ENCODE data around the gene INPP4A.

Gene INPP4A

GRCh38 chr2:98476192-98476868 lies 31.7 kb downstream of the INPP4A start:
- no peak for DNase-seq (ENCODE audit: low read depth)

DNA sequence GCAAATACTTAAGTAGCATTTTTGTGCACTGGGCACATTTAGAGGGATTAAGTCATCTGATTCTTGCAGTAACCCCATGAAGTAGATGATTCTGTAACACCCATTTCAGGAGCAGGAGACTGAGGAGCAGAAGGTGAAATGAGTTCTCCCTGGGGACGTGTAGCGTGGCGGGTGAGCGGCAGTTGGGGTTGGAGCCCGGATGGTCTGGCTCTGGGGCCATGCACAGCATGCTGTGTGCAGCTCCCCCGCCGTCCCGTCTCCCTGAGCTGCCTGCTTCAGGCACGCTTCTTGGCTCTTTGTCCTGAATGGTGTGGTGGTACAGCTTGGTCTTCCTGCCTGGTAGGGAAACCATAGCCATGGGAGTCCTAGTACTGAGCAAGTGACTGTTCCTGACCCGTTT lies 32.4 kb downstream of the INPP4A start:
- DNase-seq (ENCODE audit: low read depth): no peak

- DNase-seq (ENCODE audit: low read depth): no peak
These were observed 32.8 kb downstream of the INPP4A start for GRCh38 chr2:98477506-98477905.

DNA sequence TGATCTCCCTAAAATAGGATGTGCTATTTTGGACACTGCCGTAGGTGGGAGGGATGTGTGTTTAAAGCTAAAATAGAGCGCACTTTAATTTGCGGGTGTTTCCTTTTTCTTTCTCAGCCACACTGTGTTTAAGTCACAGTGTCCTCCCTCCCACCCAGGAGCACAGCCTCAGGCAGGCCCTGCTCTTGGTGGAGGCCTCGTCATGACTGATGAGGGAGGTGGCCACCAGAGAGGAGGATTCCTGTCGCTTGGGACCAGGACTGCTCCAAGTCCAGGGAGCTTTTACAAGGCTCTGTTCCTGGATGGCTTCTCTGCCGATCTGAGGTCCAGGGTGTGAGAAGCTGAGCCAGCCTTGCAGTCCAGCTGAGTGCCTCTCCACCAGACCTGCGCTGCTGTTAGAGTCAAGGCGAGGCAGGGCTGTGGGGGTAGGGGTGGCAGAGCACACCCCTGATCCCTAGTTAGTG lies 33.5 kb downstream of the INPP4A start:
- no peak for DNase-seq (ENCODE audit: low read depth)

DNA sequence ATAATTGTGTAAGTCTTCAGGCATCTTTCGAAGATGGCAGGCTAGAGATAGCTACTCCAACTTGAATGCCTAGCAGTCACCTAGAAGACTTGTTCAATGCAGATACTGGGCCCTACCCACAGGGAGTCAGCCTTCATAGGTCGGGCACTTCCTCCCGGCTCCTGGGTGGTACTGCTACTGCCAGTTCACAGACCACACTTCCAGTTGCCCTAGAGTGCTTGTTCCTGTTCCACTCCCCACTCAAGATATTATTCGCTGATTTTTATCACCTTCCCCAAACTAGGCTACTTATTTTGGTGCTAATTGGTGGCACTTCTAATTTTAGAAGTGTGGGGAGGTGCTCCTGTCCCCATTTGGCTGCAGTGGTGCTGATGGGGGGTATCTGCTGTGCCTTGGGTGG lies 34.2 kb downstream of the INPP4A start:
- DNase-seq (ENCODE audit: low read depth): no peak

DNA sequence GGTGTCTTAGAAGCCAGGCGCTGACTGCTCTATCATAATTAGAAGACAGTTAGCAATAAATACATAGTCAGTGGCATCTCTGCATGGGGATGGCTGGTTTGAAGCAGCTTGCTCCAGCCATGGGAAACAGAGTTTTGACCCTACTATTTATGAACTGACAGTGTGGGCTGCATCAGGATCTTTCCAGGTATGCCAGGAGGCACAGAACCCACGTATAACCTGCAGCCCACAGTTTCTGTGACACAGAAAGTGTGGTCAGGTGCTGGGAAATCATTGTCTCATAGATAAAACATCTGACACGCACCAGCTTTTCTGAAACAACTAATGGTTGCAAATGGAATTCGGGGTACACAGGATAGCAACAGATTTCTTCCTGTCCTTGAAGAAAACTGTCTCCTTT lies 34.7 kb downstream of the INPP4A start:
- DNase-seq (ENCODE audit: low read depth): no peak

DNA sequence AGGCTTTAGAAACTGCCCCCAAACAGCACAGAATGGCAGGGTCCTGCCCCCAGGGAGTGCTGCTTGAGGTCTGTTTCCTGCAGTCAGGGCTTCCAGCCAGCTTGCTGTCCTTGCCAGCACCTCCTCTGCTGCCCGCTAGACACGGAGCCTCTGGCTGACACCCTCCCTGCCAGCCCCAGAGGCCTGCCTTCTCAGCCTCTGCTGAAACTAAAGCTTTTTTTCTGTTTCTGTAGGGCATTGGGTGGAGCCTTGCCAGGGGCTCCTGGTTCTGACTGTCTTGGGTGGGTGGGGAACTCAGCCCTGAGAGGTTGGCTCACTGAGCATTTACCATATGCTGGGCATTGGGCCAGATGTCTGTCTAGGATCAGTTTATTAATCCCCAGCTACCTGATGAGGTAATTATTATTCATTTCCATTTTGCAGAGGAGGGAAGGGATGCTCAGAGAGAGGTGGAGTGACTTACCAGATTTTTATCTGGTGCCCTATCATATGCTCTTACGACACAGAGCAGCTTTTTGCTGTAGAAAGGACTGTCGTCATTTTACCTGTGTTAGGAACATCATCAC lies 35.4 kb downstream of the INPP4A start:
- DNase-seq (ENCODE audit: low read depth): no peak

- DNase-seq (ENCODE audit: low read depth): no peak
These were observed 35.9 kb downstream of the INPP4A start for GRCh38 chr2:98480598-98480997.

- DNase-seq (ENCODE audit: low read depth): no peak
These were observed 37.7 kb downstream of the INPP4A start for GRCh38 chr2:98482362-98482761.

- no peak for DNase-seq (ENCODE audit: low read depth)
These were observed 38.7 kb downstream of the INPP4A start for GRCh38 chr2:98483257-98483861.

DNA sequence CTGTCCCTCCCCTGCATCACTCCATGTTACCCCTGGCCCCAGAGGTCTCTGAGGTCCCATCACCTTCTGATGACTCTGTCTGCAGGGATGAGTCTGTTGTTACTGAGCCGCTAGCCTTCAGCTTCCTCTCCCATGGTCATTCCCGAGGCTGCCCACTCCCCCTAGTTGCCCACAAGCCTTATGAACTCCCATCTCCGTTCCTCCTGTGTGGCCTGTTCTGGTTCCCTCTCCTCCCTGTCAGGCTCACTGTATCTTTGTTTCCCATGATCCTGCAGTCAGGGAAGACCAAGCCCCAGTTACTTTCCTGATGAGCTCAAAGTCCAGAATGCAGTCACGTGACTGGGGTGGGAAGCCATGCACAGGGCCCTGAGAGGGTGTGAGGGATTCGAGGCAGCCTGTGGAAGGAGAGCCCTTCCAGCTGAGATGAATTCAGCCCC lies 39.5 kb downstream of the INPP4A start:
- no peak for DNase-seq (ENCODE audit: low read depth)

- DNase-seq (ENCODE audit: low read depth): no peak
These were observed 40.2 kb downstream of the INPP4A start for GRCh38 chr2:98484652-98485452.

DNA sequence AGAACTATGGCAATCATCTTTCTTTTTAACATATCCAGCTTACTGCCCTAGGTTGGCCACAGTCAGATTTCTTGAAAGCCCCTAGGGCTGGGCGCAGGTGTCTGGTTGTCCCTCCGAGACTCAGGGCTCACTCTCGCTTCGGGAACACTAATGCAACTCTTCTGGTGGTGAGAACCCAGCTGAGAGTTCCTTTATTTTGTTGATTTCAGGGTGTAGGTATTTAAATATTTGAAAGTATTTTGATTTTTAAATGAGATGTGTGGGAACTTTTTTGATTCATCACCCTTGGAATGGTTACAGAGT lies 40.7 kb downstream of the INPP4A start:
- no peak for DNase-seq (ENCODE audit: low read depth)

- no peak for DNase-seq (ENCODE audit: low read depth)
These were observed 41.8 kb downstream of the INPP4A start for GRCh38 chr2:98486374-98486981.

- no peak for DNase-seq (ENCODE audit: low read depth)
These were observed 42.6 kb downstream of the INPP4A start for GRCh38 chr2:98487101-98487805.

GRCh38 chr2:98487806-98488189 lies 43.1 kb downstream of the INPP4A start:
- no peak for DNase-seq (ENCODE audit: low read depth)

GRCh38 chr2:98488252-98488651 lies 43.6 kb downstream of the INPP4A start:
- no peak for DNase-seq (ENCODE audit: low read depth)

GRCh38 chr2:98489486-98489885 lies 44.8 kb downstream of the INPP4A start:
- no peak for DNase-seq (ENCODE audit: low read depth)

GRCh38 chr2:98489971-98490962 lies 45.6 kb downstream of the INPP4A start:
- no peak for DNase-seq (ENCODE audit: low read depth)

DNA sequence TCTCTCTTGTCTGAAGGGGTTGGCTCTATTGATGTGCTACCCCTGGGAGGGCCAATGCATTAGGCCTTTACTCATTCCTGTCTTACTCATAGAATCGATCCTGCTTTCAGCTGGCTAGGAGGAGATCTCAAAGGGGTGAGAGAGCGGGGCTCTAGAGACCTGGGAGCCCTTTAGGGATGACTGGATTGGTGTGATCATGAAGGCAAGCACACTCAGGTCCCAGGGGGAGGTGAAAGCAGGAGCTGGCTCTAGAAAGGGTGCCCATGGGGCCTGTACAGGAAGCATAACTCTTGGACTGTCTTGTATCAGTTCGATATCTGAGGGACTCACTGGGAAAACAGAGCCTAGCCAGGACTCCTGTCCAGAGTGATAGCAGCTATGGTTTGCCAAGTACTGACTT lies 47.8 kb downstream of the INPP4A start:
- DNase-seq (ENCODE audit: low read depth): no peak

DNA sequence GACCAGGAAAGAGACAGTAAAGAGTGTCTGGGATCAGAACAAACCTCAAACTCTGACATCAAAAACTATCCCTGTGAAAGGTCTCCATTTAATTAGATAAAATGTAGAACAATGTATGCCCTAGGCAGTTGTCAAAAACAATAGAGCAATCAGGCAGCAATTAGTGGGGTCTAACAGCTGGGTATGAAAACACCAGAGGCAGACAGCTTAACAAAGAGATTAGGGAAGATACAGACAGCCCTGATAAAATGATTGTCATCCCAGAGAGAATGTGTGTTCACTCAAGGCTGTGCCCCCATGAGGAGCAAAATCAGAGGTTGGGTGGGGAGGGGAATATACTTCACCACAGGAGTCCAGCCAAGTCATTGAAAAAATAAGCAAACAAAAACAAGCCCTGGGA lies 50.0 kb downstream of the INPP4A start:
- DNase-seq (ENCODE audit: low read depth): no peak

Measured in activated T-cell treated with anti-CD3 and anti-CD28 coated beads for 48 hours (primary cell).